HepG2 (cell line): Measurements from ENCODE around the gene SCUBE1. TPM values are rescaled to one million over a fixed set of nuclear protein-coding genes. Genes with fewer than 3 reads are reported as not detected.
A peak's percentile ranks its signal among the peaks of the same experiment; 100 is the strongest.

ENCODE experiments used
- BCL3 ChIP-seq: sonication (generic); formaldehyde crosslinking; IDR thresholded peaks from 2 replicates; pipeline ENCODE4 v1.5.1; 2020; ENCODE audit warnings: mild to moderate bottlenecking, missing genetic modification reagents, moderate library complexity
- BORCS8-MEF2B ChIP-seq: sonication (generic); formaldehyde crosslinking; IDR thresholded peaks from 2 replicates; pipeline ENCODE4 v1.8.0; 2022; ENCODE audit warnings: mild to moderate bottlenecking, missing genetic modification reagents
- BRD4 ChIP-seq: sonication (generic); formaldehyde crosslinking; IDR thresholded peaks from 2 replicates; pipeline ENCODE4 v1.4.0; 2020; ENCODE audit warnings: missing genetic modification reagents
- DBP ChIP-seq: sonication (generic); formaldehyde crosslinking; IDR thresholded peaks from 2 replicates; pipeline ENCODE4 v1.4.0; 2020; ENCODE audit warnings: missing genetic modification reagents; ENCODE audit errors: not compliant biosample characterization
- FOSL2 ChIP-seq: sonication (generic); formaldehyde crosslinking; IDR thresholded peaks from 2 replicates; pipeline ENCODE4 v1.4.0; 2020; ENCODE audit warnings: missing genetic modification reagents
- FOXA1 ChIP-seq, 2 experiments: fragments of 450-650 bp in 1 of 2; sonication (generic) in 1 of 2; formaldehyde crosslinking in 1 of 2; IDR thresholded peaks; 2 replicates each; pipeline versions ENCODE4 v1.4.0 to v1.6.1; 2016 to 2020; ENCODE audit warnings: missing genetic modification reagents in 1 of 2
- FOXC1 ChIP-seq: sonication (generic); formaldehyde crosslinking; IDR thresholded peaks from 2 replicates; pipeline ENCODE4 v1.8.0; 2022; ENCODE audit warnings: mild to moderate bottlenecking, missing genetic modification reagents, borderline replicate concordance
- GATA4 ChIP-seq: sonication (generic); IDR thresholded peaks from 2 replicates; pipeline ENCODE4 v1.6.1; 2016; ENCODE audit warnings: antibody characterized with exemption, low read depth, borderline replicate concordance
- HHEX ChIP-seq: IDR thresholded peaks from 2 replicates; pipeline ENCODE4 v1.6.1; 2016; ENCODE audit warnings: control low read depth
- IRF9 ChIP-seq: sonication (generic); formaldehyde crosslinking; IDR thresholded peaks from 2 replicates; pipeline ENCODE4 v1.8.0; 2022; ENCODE audit warnings: missing genetic modification reagents, mild to moderate bottlenecking, borderline replicate concordance
- JUNB ChIP-seq: sonication (generic); formaldehyde crosslinking; IDR thresholded peaks from 2 replicates; pipeline ENCODE4 v1.8.0; 2022; ENCODE audit warnings: missing genetic modification reagents, mild to moderate bottlenecking, borderline replicate concordance
- KDM2A ChIP-seq: sonication (generic); formaldehyde crosslinking; IDR thresholded peaks from 2 replicates; pipeline ENCODE4 v1.4.0; 2020; ENCODE audit warnings: low read depth, missing genetic modification reagents, borderline replicate concordance
- KMT2B ChIP-seq: IDR thresholded peaks from 2 replicates; pipeline ENCODE4 v1.6.1; 2016; ENCODE audit warnings: missing genetic modification reagents, missing compliant biosample characterization
- NFE2L2 ChIP-seq: fragments of 150-350 bp; IDR thresholded peaks from 2 replicates; pipeline ENCODE4 v1.6.1; 2014; ENCODE audit warnings: low read length
- NFKBIZ ChIP-seq: IDR thresholded peaks from 2 replicates; pipeline ENCODE4 v1.6.1; 2018; ENCODE audit warnings: missing genetic modification reagents, missing compliant biosample characterization
- NR2F6 ChIP-seq, 2 experiments: IDR thresholded peaks; 2 replicates each; pipeline ENCODE4 v1.6.1; 2016; ENCODE audit warnings: antibody characterized with exemption in 1 of 2, mild to moderate bottlenecking in 1 of 2
- PCBP2 ChIP-seq: fragments of 200-400 bp; formaldehyde crosslinking; optimal IDR thresholded peaks from 2 replicates; pipeline ENCODE3; 2018; ENCODE audit warnings: low read length, low read depth; ENCODE audit not compliant: poor library complexity, severe bottlenecking
- RAD21 ChIP-seq: fragments of 450-650 bp; formaldehyde crosslinking; IDR thresholded peaks from 2 replicates; pipeline ENCODE4 v1.5.0; 2020; ENCODE audit warnings: mild to moderate bottlenecking
- RORA ChIP-seq: sonication (generic); formaldehyde crosslinking; IDR thresholded peaks from 2 replicates; pipeline ENCODE4 v1.5.0; 2020; ENCODE audit warnings: mild to moderate bottlenecking, missing genetic modification reagents, moderate library complexity
- SIN3A ChIP-seq: IDR thresholded peaks from 2 replicates; pipeline ENCODE4 v1.6.1; 2011; ENCODE audit warnings: low read depth, mild to moderate bottlenecking, control low read depth, low read length, borderline replicate concordance
- SP5 ChIP-seq: IDR thresholded peaks from 2 replicates; pipeline ENCODE4 v1.6.1; 2016; ENCODE audit warnings: low read depth, borderline replicate concordance
- TFAP4 ChIP-seq: sonication (generic); IDR thresholded peaks from 2 replicates; pipeline ENCODE4 v1.6.1; 2016; ENCODE audit warnings: low read depth, borderline replicate concordance
- THAP7 ChIP-seq: sonication (generic); formaldehyde crosslinking; IDR thresholded peaks from 2 replicates; pipeline ENCODE4 v1.8.1; 2023; ENCODE audit warnings: mild to moderate bottlenecking, missing genetic modification reagents
- U2AF1 ChIP-seq: fragments of 200-400 bp; formaldehyde crosslinking; optimal IDR thresholded peaks from 2 replicates; pipeline ENCODE3; 2017; ENCODE audit warnings: mild to moderate bottlenecking, low read depth, low read length
- ZFP36 ChIP-seq: fragments of 150-350 bp; IDR thresholded peaks from 2 replicates; pipeline ENCODE4 v1.6.1; 2018; ENCODE audit warnings: borderline replicate concordance, low read length, low read depth; ENCODE audit not compliant: partially characterized antibody
- ZNF180 ChIP-seq: sonication (generic); formaldehyde crosslinking; IDR thresholded peaks from 2 replicates; pipeline ENCODE4 v1.4.0; 2020; ENCODE audit warnings: low read depth, missing genetic modification reagents, borderline replicate concordance
- ZNF234 ChIP-seq: sonication (generic); formaldehyde crosslinking; conservative IDR thresholded peaks from 2 replicates; pipeline ENCODE4 v1.5.1; 2020; ENCODE audit warnings: mild to moderate bottlenecking, missing genetic modification reagents
- ZNF674 ChIP-seq: sonication (generic); formaldehyde crosslinking; IDR thresholded peaks from 2 replicates; pipeline ENCODE4 v1.5.0; 2020; ENCODE audit warnings: low read depth, mild to moderate bottlenecking, missing genetic modification reagents
- ZNF891 ChIP-seq: sonication (generic); formaldehyde crosslinking; IDR thresholded peaks from 2 replicates; pipeline ENCODE4 v1.5.0; 2020; ENCODE audit warnings: mild to moderate bottlenecking, missing genetic modification reagents
- polyA plus RNA-seq, 8 experiments: library from polyadenylated mRNA; depleted of rRNA in 3 of 8; stranded (reverse) in 7 of 8; unstranded in 1 of 8; fragments of >200 nt; fragmentation: Illumina TruSeq in 4 of 8; extraction: Trizol in 4 of 8; gene quantifications; 2 replicates each; pipeline versions ENCODE4 v1.2.1 to v1.2.3, GENCODE V29; 2011 to 2016; ENCODE audit warnings: low read depth in 4 of 8, missing spikeins in 1 of 8, mixed read lengths in 1 of 8; ENCODE audit not compliant: insufficient read depth in 1 of 8
- total RNA-seq, 5 experiments: library from RNA; depleted of rRNA; stranded (reverse); fragments of >200 nt; fragmentation: Illumina TruSeq; extraction: Trizol; gene quantifications; 2 replicates each; pipeline ENCODE4 v1.2.3, GENCODE V29; 2016; ENCODE audit warnings: low read depth in 1 of 5

Gene SCUBE1
- total and polyA plus RNA-seq, 2 of the 13 experiments (the other 11 are each of a cell fraction or from before 2014, with no cell fraction given) = under 0.01 to 0.05 TPM

GRCh38 chr22:43346521-43346929, 3.4 kb upstream of the SCUBE1 start (continued):
- no peak for TF ChIP-seq TFAP4
- no peak for TF ChIP-seq KMT2B (CRISPR knock-in tag)
- no peak for TF ChIP-seq ZNF891 (CRISPR knock-in tag)
- TF ChIP-seq DBP (CRISPR knock-in tag) = no peak
- TF ChIP-seq RAD21 (CRISPR knock-in tag) = peak; percentile 67; the same call in 1 of the 2 replicates
- TF ChIP-seq NFE2L2 = no peak
- TF ChIP-seq FOSL2 (CRISPR knock-in tag) = peak; percentile 12; the same call in 1 of the 2 replicates
- no peak for TF ChIP-seq GATA4
- no peak for TF ChIP-seq BCL3 (CRISPR knock-in tag)
- no peak for TF ChIP-seq SIN3A
- no peak for TF ChIP-seq JUNB (CRISPR knock-in tag)
- no peak for TF ChIP-seq THAP7 (CRISPR knock-in tag)
- TF ChIP-seq ZFP36 = no peak
- no peak for TF ChIP-seq FOXC1 (CRISPR knock-in tag)
- TF ChIP-seq NR2F6 (IDR thresholded peaks at IDR 0.05) = no peak
- no peak for TF ChIP-seq NR2F6 (CRISPR knock-in tag; IDR thresholded peaks at IDR 0.05)
- no peak for TF ChIP-seq RORA (CRISPR knock-in tag)
- TF ChIP-seq ZNF234 (CRISPR knock-in tag) = no peak
- no peak for TF ChIP-seq U2AF1
- TF ChIP-seq SP5 (CRISPR knock-in tag) = no peak
- TF ChIP-seq BORCS8-MEF2B (CRISPR knock-in tag) = no peak
- TF ChIP-seq BRD4 (CRISPR knock-in tag) = no peak
- no peak for TF ChIP-seq HHEX (CRISPR knock-in tag)
- TF ChIP-seq ZNF674 (CRISPR knock-in tag) = no peak
- no peak for TF ChIP-seq IRF9 (CRISPR knock-in tag)
- no peak for TF ChIP-seq NFKBIZ
- TF ChIP-seq KDM2A (CRISPR knock-in tag) = peak; percentile 30; the same call in 1 of the 2 replicates
- no peak for TF ChIP-seq PCBP2
- TF ChIP-seq ZNF180 = no peak
- TF ChIP-seq FOXA1 (IDR thresholded peaks at IDR 0.05) = no peak
- TF ChIP-seq FOXA1 (CRISPR knock-in tag; IDR thresholded peaks at IDR 0.05) = no peak
